Astrocyte (in vitro differentiated cells and primary cell): ENCODE measurements around the gene BMAL1. TPM values are rescaled to one million over a fixed set of nuclear protein-coding genes. Genes with fewer than 3 reads are reported as not detected.

Experiments
- DNase-seq: peaks from one replicate; pipeline ENCODE4 v3.0.0-alpha.2; 2010; ENCODE audit warnings: low read depth
- FAIRE-seq: peaks from 2 replicates; lab custom pipeline; 2011; peaks lifted over from hg19 to GRCh38; lab: Jason Lieb, UNC
- H2AFZ ChIP-seq: 2 replicates; pipeline ENCODE4 v1.6.0; 2012; ENCODE audit warnings: low read depth, low read length, inconsistent platforms
- H3K27ac ChIP-seq: 2 replicates; pipeline ENCODE4 v1.5.1; 2011; ENCODE audit warnings: low read depth, low read length, inconsistent platforms
- H3K27me3 ChIP-seq: 2 replicates; pipeline ENCODE4 v1.6.0; 2011; ENCODE audit warnings: low read length, inconsistent platforms; ENCODE audit not compliant: insufficient read depth
- H3K36me3 ChIP-seq: 2 replicates; pipeline ENCODE4 v1.5.1; 2011; ENCODE audit warnings: low read length, inconsistent platforms; ENCODE audit not compliant: insufficient read depth
- H3K4me1 ChIP-seq: 2 replicates; pipeline ENCODE4 v1.5.1; 2011; ENCODE audit warnings: low read length, inconsistent platforms; ENCODE audit not compliant: insufficient read depth
- H3K4me2 ChIP-seq: 2 replicates; pipeline ENCODE4 v1.6.0; 2012; ENCODE audit warnings: low read length, inconsistent platforms
- H3K4me3 ChIP-seq: 2 replicates; pipeline ENCODE4 v1.5.1; 2011; ENCODE audit warnings: low read depth, mild to moderate bottlenecking, low read length, inconsistent platforms; ENCODE audit not compliant: insufficient read depth
- H3K79me2 ChIP-seq: 2 replicates; pipeline ENCODE4 v1.6.0; 2012; ENCODE audit warnings: mild to moderate bottlenecking, low read length, inconsistent platforms; ENCODE audit not compliant: insufficient read depth
- H3K9ac ChIP-seq: 2 replicates; pipeline ENCODE4 v1.6.0; 2012; ENCODE audit warnings: mild to moderate bottlenecking, low read length, inconsistent platforms
- H3K9me3 ChIP-seq: 2 replicates; pipeline ENCODE4 v1.5.1; 2012; ENCODE audit warnings: low read depth, mild to moderate bottlenecking, low read length, inconsistent platforms; ENCODE audit not compliant: insufficient read depth
- H4K20me1 ChIP-seq: 2 replicates; pipeline ENCODE4 v1.6.0; 2012; ENCODE audit warnings: low read length, inconsistent platforms; ENCODE audit not compliant: insufficient read depth
- H3K27ac Mint-ChIP-seq: one replicate; pipeline ENCODE4 v1.8.0; 2021; ENCODE audit warnings: mild to moderate bottlenecking, mixed read lengths; ENCODE audit not compliant: unreplicated experiment
- H3K27me3 Mint-ChIP-seq: one replicate; pipeline ENCODE4 v1.8.0; 2021; ENCODE audit warnings: low read depth, mixed read lengths; ENCODE audit not compliant: unreplicated experiment
- H3K36me3 Mint-ChIP-seq: one replicate; pipeline ENCODE4 v1.8.0; 2021; ENCODE audit warnings: low read depth, mixed read lengths; ENCODE audit not compliant: unreplicated experiment
- H3K4me1 Mint-ChIP-seq: one replicate; pipeline ENCODE4 v1.8.0; 2021; ENCODE audit warnings: low read depth, mixed read lengths; ENCODE audit not compliant: unreplicated experiment
- H3K4me3 Mint-ChIP-seq: one replicate; pipeline ENCODE4 v1.8.0; 2021; ENCODE audit warnings: mild to moderate bottlenecking, moderate library complexity, mixed read lengths; ENCODE audit not compliant: unreplicated experiment
- H3K9me3 Mint-ChIP-seq: one replicate; pipeline ENCODE4 v1.8.0; 2021; ENCODE audit warnings: mild to moderate bottlenecking, mixed read lengths; ENCODE audit not compliant: unreplicated experiment
- CTCF ChIP-seq: IDR thresholded peaks from 2 replicates; pipeline ENCODE4 v1.5.1; 2011; ENCODE audit warnings: low read depth, mild to moderate bottlenecking, inconsistent platforms, low read length, moderate library complexity; ENCODE audit not compliant: insufficient read depth
- EZH2 ChIP-seq: IDR thresholded peaks from 2 replicates; pipeline ENCODE4 v1.6.1; 2012; ENCODE audit warnings: mild to moderate bottlenecking, low read length, inconsistent platforms; ENCODE audit not compliant: insufficient read depth
- total RNA-seq: library from RNA; stranded (reverse); gene quantifications from 2 replicates; pipeline ENCODE4 v1.2.1, GENCODE V29; 2021

Gene BMAL1
- total RNA-seq, 1 donor from 2014 or later, result 26.9 TPM

- Histone ChIP-seq H4K20me1 (peaks cover 23% of the 10 kb centered on the region), H3K9ac (no peak overlapping the region), H3K79me2 (peaks cover 34% of the 10 kb centered on the region), H3K36me3 (no peaks in the 10 kb centered on the region), H3K27me3 (no peaks in the 10 kb centered on the region), H3K4me1 (peaks cover 6% of the 10 kb centered on the region), H2AFZ (no peak overlapping the region), H3K9me3 (no peaks in the 10 kb centered on the region), H3K4me2 (no peak overlapping the region), H3K4me3 (no peak overlapping the region), H3K27ac (no peak overlapping the region)
- TF ChIP-seq CTCF (no peak), EZH2 (no peak)
- FAIRE-seq, result no peak
- Mint-ChIP-seq H3K4me3 (no peak overlapping the region), H3K27ac (no peak overlapping the region), H3K36me3 (peaks cover 9% of the 10 kb centered on the region), H3K4me1 (peaks cover 28% of the 10 kb centered on the region), H3K9me3 (no peaks in the 10 kb centered on the region), H3K27me3 (no peaks in the 10 kb centered on the region)
- no peak for DNase-seq
These were observed 43.1 kb downstream of the BMAL1 start for GRCh38 chr11:13320688-13321087.

GRCh38 chr11:13321431-13321830, 43.8 kb downstream of the BMAL1 start:
- no peak for TF ChIP-seq EZH2
- TF ChIP-seq CTCF, result no peak
- no peak overlapping the region for H3K4me2 ChIP-seq

DNA sequence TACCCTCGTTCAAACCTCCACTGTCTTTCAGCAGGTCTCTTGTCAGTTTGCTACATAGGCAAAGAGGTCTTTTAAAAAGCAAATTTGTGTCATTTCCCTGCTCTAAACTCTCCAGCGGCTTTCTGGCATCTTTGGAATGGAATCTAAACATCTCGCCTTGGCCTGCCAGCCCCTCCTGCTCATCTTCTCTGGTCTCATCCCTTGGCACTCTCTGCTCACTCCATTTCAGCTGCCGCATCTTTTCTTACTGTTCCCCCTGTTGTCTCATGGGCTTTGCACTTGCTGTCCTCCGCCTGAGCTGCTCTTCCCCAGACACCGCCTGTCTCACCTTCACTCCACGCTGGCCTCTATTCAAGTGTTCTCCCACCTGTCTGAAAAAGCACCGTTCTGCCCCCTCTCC, 46.6 kb downstream of the BMAL1 start:
- Histone ChIP-seq H3K79me2 (peaks cover 15% of the 10 kb centered on the region), H2AFZ (no peak overlapping the region), H3K4me1 (peaks cover 12% of the 10 kb centered on the region), H3K4me3 (no peak overlapping the region), H4K20me1 (peaks cover 15% of the 10 kb centered on the region), H3K9me3 (no peaks in the 10 kb centered on the region), H3K36me3 (no peaks in the 10 kb centered on the region), H3K4me2 (no peak overlapping the region), H3K9ac (no peak overlapping the region), H3K27ac (no peak overlapping the region), H3K27me3 (no peaks in the 10 kb centered on the region)
- no peak for FAIRE-seq
- Mint-ChIP-seq H3K4me3 (no peak overlapping the region), H3K27me3 (no peaks in the 10 kb centered on the region), H3K27ac (no peak overlapping the region), H3K9me3 (no peaks in the 10 kb centered on the region), H3K36me3 (peaks cover 10% of the 10 kb centered on the region), H3K4me1 (peaks cover 18% of the 10 kb centered on the region)
- no peak for DNase-seq
- TF ChIP-seq EZH2, result no peak
- no peak for TF ChIP-seq CTCF

More at GRCh38 chr11:13321431-13321830, 43.8 kb downstream of the BMAL1 start:
- Mint-ChIP-seq H3K9me3 (no peaks in the 10 kb centered on the region), H3K4me1 (peaks cover 21% of the 10 kb centered on the region), H3K27ac (no peak overlapping the region), H3K36me3 (peaks cover 9% of the 10 kb centered on the region), H3K27me3 (no peaks in the 10 kb centered on the region), H3K4me3 (no peak overlapping the region)
- H2AFZ ChIP-seq, result no peak overlapping the region
- no peak for DNase-seq
- no peaks in the 10 kb centered on the region for H3K9me3 ChIP-seq
- peaks cover 31% of the 10 kb centered on the region for H3K79me2 ChIP-seq
- H4K20me1 ChIP-seq, result peaks cover 15% of the 10 kb centered on the region
- no peaks in the 10 kb centered on the region for H3K27me3 ChIP-seq
- no peak overlapping the region for H3K9ac ChIP-seq
- no peak overlapping the region for H3K4me3 ChIP-seq
- peaks cover 4% of the 10 kb centered on the region for H3K4me1 ChIP-seq
- FAIRE-seq, result no peak
- H3K27ac ChIP-seq, result no peak overlapping the region
- no peaks in the 10 kb centered on the region for H3K36me3 ChIP-seq
